ENCODE measurements around the gene LRRC3B. TPM values are rescaled to one million over a fixed set of nuclear protein-coding genes. Genes with fewer than 3 reads are reported as not detected.

LRRC3B gene
- total and polyA plus RNA-seq, 7 donors = under 0.01 to 1.1 (median 0.41) TPM; not detected in 2

GRCh38 chr3:26630669-26631389 is 8.3 kb downstream of the LRRC3B start:
- no peaks in the 10 kb centered on the region for H3K27me3 ChIP-seq
- no peak overlapping the region for H3K4me3 ChIP-seq
- no peaks in the 10 kb centered on the region for H3K36me3 ChIP-seq
- H3K27ac ChIP-seq = no peak overlapping the region
- WGBS, 2 donors = 85 to 90% methylated on average over 4 of the region's 4 CpGs
- intact Hi-C loops (cut with DNase I) = no loop called here
- no peaks in the 10 kb centered on the region for H3K9me3 ChIP-seq
- DNase-seq = no peak
- no peaks in the 10 kb centered on the region for H3K4me1 ChIP-seq
- TF ChIP-seq POLR2AphosphoS5 (IDR thresholded peaks at IDR 0.05) (no peak), POLR2A (IDR thresholded peaks at IDR 0.05) (no peak), CTCF (IDR thresholded peaks at IDR 0.05) (no peak), EP300 (IDR thresholded peaks at IDR 0.05) (no peak)

- H3K27ac ChIP-seq = no peak overlapping the region
- TF ChIP-seq EP300 (IDR thresholded peaks at IDR 0.05) = no peak
- TF ChIP-seq POLR2AphosphoS5 (IDR thresholded peaks at IDR 0.05) = no peak
- no peak for TF ChIP-seq CTCF (IDR thresholded peaks at IDR 0.05)
- TF ChIP-seq POLR2A (IDR thresholded peaks at IDR 0.05) = no peak
- 16 to 53% methylated on average over 1 of the region's 1 CpG for WGBS, 2 donors
- no peaks in the 10 kb centered on the region for H3K36me3 ChIP-seq
- no peak overlapping the region for H3K4me3 ChIP-seq
- no peaks in the 10 kb centered on the region for H3K4me1 ChIP-seq
- no peaks in the 10 kb centered on the region for H3K9me3 ChIP-seq
- DNase-seq = no peak
- no peaks in the 10 kb centered on the region for H3K27me3 ChIP-seq
- intact Hi-C loops (cut with DNase I) = no loop called here
Measured at GRCh38 chr3:26631390-26631738, 8.8 kb downstream of the LRRC3B start.

GRCh38 chr3:26634601-26635000 is 12.0 kb downstream of the LRRC3B start:
- TF ChIP-seq POLR2AphosphoS5 (IDR thresholded peaks at IDR 0.05) (no peak), EP300 (IDR thresholded peaks at IDR 0.05) (no peak), POLR2A (IDR thresholded peaks at IDR 0.05) (no peak)
- DNase-seq = no peak
- Histone ChIP-seq H3K4me1 (no peaks in the 10 kb centered on the region), H3K36me3 (no peaks in the 10 kb centered on the region), H3K27me3 (no peaks in the 10 kb centered on the region), H3K9me3 (no peaks in the 10 kb centered on the region), H3K4me3 (no peak overlapping the region), H3K27ac (no peak overlapping the region)
- intact Hi-C loops (cut with DNase I) = no loop called here
- WGBS, 2 donors = 65 to 67% methylated on average over 5 of the region's 5 CpGs

GRCh38 chr3:26636096-26636727 is 13.6 kb downstream of the LRRC3B start:
- Histone ChIP-seq H3K36me3 (no peaks in the 10 kb centered on the region), H3K27me3 (no peaks in the 10 kb centered on the region), H3K9me3 (no peaks in the 10 kb centered on the region), H3K27ac (no peak overlapping the region), H3K4me1 (no peaks in the 10 kb centered on the region), H3K4me3 (no peak overlapping the region)
- no peak for DNase-seq
- intact Hi-C loops (cut with DNase I) = no loop called here
- TF ChIP-seq POLR2AphosphoS5 (IDR thresholded peaks at IDR 0.05) = no peak
- no peak for TF ChIP-seq CTCF (IDR thresholded peaks at IDR 0.05)
- TF ChIP-seq EP300 (IDR thresholded peaks at IDR 0.05) = no peak
- TF ChIP-seq POLR2A (IDR thresholded peaks at IDR 0.05) = no peak
- WGBS, 2 donors = 87 to 94% methylated on average over 1 of the region's 1 CpG

- Histone ChIP-seq H3K27ac (no peak overlapping the region), H3K4me3 (no peak overlapping the region), H3K27me3 (no peaks in the 10 kb centered on the region), H3K4me1 (no peaks in the 10 kb centered on the region), H3K9me3 (no peaks in the 10 kb centered on the region), H3K36me3 (no peaks in the 10 kb centered on the region)
- intact Hi-C loops (cut with DNase I) = no loop called here
- DNase-seq = no peak
- no peak for TF ChIP-seq POLR2AphosphoS5 (IDR thresholded peaks at IDR 0.05)
- no peak for TF ChIP-seq EP300 (IDR thresholded peaks at IDR 0.05)
- no peak for TF ChIP-seq POLR2A (IDR thresholded peaks at IDR 0.05)
Measured at GRCh38 chr3:26637698-26638097, 15.1 kb downstream of the LRRC3B start.
